HG02884 (cell line): Measurements from ENCODE around the gene LRP8.
"Not testable (repeated sequence)": the region's sequence is repeated elsewhere in the genome, so short reads cannot be mapped to it uniquely, and the experiment has no call there.

ENCODE experiments used
- ATAC-seq: cut with Tn5 transposase; IDR thresholded peaks from one replicate; pipeline ENCODE4 v1.9.1; 2021; ENCODE audit warnings: mild to moderate bottlenecking, moderate library complexity; ENCODE audit not compliant: unreplicated experiment

The LRP8 gene

GRCh38 chr1:53285969-53286760 is 41.7 kb downstream of the LRP8 start:
- ATAC-seq: no peak

GRCh38 chr1:53285546-53285945 is 42.3 kb downstream of the LRP8 start:
- ATAC-seq: no peak

GRCh38 chr1:53284224-53285020 is 43.4 kb downstream of the LRP8 start:
- no peak for ATAC-seq

- ATAC-seq: not testable (repeated sequence)
These were observed 44.7 kb downstream of the LRP8 start for GRCh38 chr1:53283156-53283555.

GRCh38 chr1:53281133-53281532 is 46.7 kb downstream of the LRP8 start:
- ATAC-seq: no peak

GRCh38 chr1:53280496-53280895 is 47.4 kb downstream of the LRP8 start:
- no peak for ATAC-seq

- no peak for ATAC-seq
These were observed 48.3 kb downstream of the LRP8 start for GRCh38 chr1:53279296-53280200.

- no peak for ATAC-seq
These were observed 49.6 kb downstream of the LRP8 start for GRCh38 chr1:53278298-53278725.

- ATAC-seq: no peak
These were observed 50.5 kb downstream of the LRP8 start for GRCh38 chr1:53277326-53277725.

GRCh38 chr1:53276902-53277281 is 51.0 kb downstream of the LRP8 start:
- ATAC-seq: no peak

GRCh38 chr1:53276153-53276901 is 51.5 kb downstream of the LRP8 start:
- ATAC-seq: no peak

GRCh38 chr1:53275566-53275965 is 52.3 kb downstream of the LRP8 start:
- ATAC-seq: no peak

GRCh38 chr1:53274541-53275185 is 53.2 kb downstream of the LRP8 start:
- ATAC-seq: no peak

- no peak for ATAC-seq
These were observed 53.8 kb downstream of the LRP8 start for GRCh38 chr1:53274026-53274425.

GRCh38 chr1:53273526-53273925 is 54.3 kb downstream of the LRP8 start:
- ATAC-seq: no peak

GRCh38 chr1:53272349-53272748 is 55.5 kb downstream of the LRP8 start:
- no peak for ATAC-seq

- no peak for ATAC-seq
These were observed 56.3 kb downstream of the LRP8 start for GRCh38 chr1:53271446-53272090.

GRCh38 chr1:53270873-53271272 is 57.0 kb downstream of the LRP8 start:
- ATAC-seq: no peak

GRCh38 chr1:53270107-53270506 is 57.8 kb downstream of the LRP8 start:
- ATAC-seq: no peak
